Measurements from ENCODE around the gene ARSG. TPM values are rescaled to one million over a fixed set of nuclear protein-coding genes. Genes with fewer than 3 reads are reported as not detected.
A peak's percentile ranks its signal among the peaks of the same experiment; 100 is the strongest.

ARSG gene
- total and polyA plus RNA-seq, 2 of the 13 experiments (the other 11 are each of a cell fraction or from before 2014, with no cell fraction given): 3.7 to 15.2 TPM

DNA sequence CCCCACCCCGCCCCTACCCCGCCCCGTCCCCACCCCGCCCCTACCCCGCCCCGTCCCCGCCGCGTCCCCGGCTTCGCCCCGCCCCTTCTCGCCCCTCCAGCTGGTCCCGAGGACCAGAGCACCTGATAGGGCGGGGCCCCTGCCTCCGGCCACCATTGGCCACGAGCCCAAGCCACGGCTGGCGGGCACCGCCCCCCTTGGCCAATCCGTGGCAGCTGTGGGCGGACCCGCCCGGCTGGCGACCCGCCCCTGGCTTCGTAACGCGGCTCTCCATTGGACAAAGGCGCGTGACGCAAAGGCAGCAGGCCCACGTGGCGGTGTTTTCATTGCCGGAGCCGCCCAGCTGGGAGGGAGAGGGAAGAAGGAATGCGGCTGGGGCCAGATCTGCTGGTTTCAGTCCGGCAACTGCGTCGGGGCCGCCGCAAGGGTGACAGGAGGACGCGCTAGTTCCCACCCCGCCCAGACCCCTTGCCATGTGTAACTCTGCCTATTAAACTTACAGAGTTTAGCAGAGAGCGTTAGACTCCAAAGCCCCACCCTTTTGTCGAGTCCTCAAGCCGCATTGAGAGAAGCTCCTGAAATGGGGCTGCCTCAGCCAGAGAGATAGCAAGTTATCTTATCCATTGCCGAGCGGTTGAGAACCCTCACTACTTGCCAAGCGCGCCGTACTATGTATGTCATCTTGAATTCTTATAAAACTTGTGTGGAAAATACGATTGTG is 166.4 kb downstream of the ARSG start (continued):
- TF ChIP-seq, protein P1, sequence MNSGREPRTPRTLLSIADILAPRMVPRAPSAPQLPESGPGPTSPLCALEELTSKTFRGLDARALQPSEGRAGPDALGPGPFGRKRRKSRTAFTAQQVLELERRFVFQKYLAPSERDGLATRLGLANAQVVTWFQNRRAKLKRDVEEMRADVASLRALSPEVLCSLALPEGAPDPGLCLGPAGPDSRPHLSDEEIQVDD (CRISPR knock-in tag; IDR thresholded peaks at IDR 0.05; ENCODE audit: borderline replicate concordance): no peak
- TF ChIP-seq PTBP1 (IDR thresholded peaks at IDR 0.05; ENCODE audit: low read depth, low read length, poor library complexity, severe bottlenecking): no peak
- TF ChIP-seq, protein P2, sequence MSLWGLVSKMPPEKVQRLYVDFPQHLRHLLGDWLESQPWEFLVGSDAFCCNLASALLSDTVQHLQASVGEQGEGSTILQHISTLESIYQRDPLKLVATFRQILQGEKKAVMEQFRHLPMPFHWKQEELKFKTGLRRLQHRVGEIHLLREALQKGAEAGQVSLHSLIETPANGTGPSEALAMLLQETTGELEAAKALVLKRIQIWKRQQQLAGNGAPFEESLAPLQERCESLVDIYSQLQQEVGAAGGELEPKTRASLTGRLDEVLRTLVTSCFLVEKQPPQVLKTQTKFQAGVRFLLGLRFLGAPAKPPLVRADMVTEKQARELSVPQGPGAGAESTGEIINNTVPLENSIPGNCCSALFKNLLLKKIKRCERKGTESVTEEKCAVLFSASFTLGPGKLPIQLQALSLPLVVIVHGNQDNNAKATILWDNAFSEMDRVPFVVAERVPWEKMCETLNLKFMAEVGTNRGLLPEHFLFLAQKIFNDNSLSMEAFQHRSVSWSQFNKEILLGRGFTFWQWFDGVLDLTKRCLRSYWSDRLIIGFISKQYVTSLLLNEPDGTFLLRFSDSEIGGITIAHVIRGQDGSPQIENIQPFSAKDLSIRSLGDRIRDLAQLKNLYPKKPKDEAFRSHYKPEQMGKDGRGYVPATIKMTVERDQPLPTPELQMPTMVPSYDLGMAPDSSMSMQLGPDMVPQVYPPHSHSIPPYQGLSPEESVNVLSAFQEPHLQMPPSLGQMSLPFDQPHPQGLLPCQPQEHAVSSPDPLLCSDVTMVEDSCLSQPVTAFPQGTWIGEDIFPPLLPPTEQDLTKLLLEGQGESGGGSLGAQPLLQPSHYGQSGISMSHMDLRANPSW (CRISPR knock-in tag; IDR thresholded peaks at IDR 0.05; ENCODE audit: borderline replicate concordance): no peak; the same call in 1 of the 2 replicates
- TF ChIP-seq ZNF589 (CRISPR knock-in tag; conservative IDR thresholded peaks at IDR 0.05): no peak
- TF ChIP-seq ZKSCAN8 (CRISPR knock-in tag; IDR thresholded peaks at IDR 0.05; ENCODE audit: borderline replicate concordance): peak; percentile 67; the same call in 1 of the 2 replicates
- peak; percentile 93 for TF ChIP-seq TBX2 (CRISPR knock-in tag; IDR thresholded peaks at IDR 0.05; ENCODE audit: borderline replicate concordance)
- TF ChIP-seq KMT2B (CRISPR knock-in tag; IDR thresholded peaks at IDR 0.05): peak; percentile 68; the same call in 1 of the 2 replicates
- peak; percentile 77 for TF ChIP-seq THAP11 (CRISPR knock-in tag; IDR thresholded peaks at IDR 0.05)
- TF ChIP-seq, protein P3, sequence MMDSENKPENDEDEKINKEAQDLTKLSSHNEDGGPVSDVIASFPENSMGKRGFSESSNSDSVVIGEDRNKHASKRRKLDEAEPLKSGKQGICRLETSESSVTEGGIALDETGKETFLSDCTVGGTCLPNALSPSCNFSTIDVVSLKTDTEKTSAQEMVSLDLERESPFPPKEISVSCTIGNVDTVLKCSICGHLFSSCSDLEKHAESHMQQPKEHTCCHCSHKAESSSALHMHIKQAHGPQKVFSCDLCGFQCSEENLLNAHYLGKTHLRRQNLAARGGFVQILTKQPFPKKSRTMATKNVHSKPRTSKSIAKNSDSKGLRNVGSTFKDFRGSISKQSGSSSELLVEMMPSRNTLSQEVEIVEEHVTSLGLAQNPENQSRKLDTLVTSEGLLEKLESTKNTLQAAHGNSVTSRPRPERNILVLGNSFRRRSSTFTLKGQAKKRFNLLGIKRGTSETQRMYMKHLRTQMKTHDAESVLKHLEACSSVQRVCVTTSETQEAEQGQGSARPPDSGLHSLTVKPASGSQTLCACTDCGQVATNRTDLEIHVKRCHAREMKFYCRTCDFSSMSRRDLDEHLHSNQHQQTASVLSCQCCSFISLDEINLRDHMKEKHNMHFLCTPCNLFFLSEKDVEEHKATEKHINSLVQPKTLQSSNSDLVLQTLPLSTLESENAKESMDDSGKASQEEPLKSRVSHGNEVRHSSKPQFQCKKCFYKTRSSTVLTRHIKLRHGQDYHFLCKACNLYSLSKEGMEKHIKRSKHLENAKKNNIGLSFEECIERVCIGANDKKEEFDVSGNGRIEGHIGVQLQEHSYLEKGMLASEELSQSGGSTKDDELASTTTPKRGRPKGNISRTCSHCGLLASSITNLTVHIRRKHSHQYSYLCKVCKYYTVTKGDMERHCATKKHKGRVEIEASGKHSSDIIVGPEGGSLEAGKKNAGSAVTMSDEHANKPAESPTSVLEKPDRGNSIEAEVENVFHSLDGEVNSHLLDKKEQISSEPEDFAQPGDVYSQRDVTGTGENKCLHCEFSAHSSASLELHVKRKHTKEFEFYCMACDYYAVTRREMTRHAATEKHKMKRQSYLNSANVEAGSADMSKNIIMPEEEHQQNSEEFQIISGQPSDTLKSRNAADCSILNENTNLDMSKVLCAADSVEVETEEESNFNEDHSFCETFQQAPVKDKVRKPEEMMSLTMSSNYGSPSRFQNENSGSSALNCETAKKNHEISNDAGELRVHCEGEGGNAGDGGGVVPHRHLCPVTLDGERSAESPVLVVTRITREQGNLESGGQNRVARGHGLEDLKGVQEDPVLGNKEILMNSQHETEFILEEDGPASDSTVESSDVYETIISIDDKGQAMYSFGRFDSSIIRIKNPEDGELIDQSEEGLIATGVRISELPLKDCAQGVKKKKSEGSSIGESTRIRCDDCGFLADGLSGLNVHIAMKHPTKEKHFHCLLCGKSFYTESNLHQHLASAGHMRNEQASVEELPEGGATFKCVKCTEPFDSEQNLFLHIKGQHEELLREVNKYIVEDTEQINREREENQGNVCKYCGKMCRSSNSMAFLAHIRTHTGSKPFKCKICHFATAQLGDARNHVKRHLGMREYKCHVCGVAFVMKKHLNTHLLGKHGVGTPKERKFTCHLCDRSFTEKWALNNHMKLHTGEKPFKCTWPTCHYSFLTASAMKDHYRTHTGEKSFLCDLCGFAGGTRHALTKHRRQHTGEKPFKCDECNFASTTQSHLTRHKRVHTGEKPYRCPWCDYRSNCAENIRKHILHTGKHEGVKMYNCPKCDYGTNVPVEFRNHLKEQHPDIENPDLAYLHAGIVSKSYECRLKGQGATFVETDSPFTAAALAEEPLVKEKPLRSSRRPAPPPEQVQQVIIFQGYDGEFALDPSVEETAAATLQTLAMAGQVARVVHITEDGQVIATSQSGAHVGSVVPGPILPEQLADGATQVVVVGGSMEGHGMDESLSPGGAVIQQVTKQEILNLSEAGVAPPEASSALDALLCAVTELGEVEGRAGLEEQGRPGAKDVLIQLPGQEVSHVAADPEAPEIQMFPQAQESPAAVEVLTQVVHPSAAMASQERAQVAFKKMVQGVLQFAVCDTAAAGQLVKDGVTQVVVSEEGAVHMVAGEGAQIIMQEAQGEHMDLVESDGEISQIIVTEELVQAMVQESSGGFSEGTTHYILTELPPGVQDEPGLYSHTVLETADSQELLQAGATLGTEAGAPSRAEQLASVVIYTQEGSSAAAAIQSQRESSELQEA (CRISPR knock-in tag; IDR thresholded peaks at IDR 0.05; ENCODE audit: not compliant biosample characterization): no peak
- TF ChIP-seq, protein P4, sequence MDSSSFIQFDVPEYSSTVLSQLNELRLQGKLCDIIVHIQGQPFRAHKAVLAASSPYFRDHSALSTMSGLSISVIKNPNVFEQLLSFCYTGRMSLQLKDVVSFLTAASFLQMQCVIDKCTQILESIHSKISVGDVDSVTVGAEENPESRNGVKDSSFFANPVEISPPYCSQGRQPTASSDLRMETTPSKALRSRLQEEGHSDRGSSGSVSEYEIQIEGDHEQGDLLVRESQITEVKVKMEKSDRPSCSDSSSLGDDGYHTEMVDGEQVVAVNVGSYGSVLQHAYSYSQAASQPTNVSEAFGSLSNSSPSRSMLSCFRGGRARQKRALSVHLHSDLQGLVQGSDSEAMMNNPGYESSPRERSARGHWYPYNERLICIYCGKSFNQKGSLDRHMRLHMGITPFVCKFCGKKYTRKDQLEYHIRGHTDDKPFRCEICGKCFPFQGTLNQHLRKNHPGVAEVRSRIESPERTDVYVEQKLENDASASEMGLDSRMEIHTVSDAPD (CRISPR knock-in tag; IDR thresholded peaks at IDR 0.05): no peak
- peak; percentile 21; the same call in 1 of the 2 replicates for TF ChIP-seq ZNF605 (CRISPR knock-in tag; IDR thresholded peaks at IDR 0.05)
- peak; percentile 79; the same call in 1 of the 2 replicates for TF ChIP-seq ZNF136 (CRISPR knock-in tag; IDR thresholded peaks at IDR 0.05; ENCODE audit: low read depth)
- TF ChIP-seq CCAR2 (optimal IDR thresholded peaks at IDR 0.05; ENCODE audit: low read depth, low read length): no peak
- peak; percentile 13; the same call in 1 of the 2 replicates for TF ChIP-seq NR2F2 (IDR thresholded peaks at IDR 0.05; ENCODE audit: borderline replicate concordance, low read depth)
- TF ChIP-seq MBD4 (IDR thresholded peaks at IDR 0.05; ENCODE audit: borderline replicate concordance, low read length): no peak
- no peak for TF ChIP-seq MTF1 (CRISPR knock-in tag; IDR thresholded peaks at IDR 0.05)
